HCT116 (cell line): Measurements from ENCODE around the gene PKP1. TPM values are rescaled to one million over a fixed set of nuclear protein-coding genes. Genes with fewer than 3 reads are reported as not detected.

ENCODE experiments used
- ATAC-seq: fragments of 200-7000 bp; cut with Tn5 transposase; 2 replicates; pipeline ENCODE4 v1.9.1; 2020; ENCODE audit warnings: mild to moderate bottlenecking, moderate library complexity
- BruUV-seq: library from RNA; stranded (reverse); fragments of 400-500 nt; replicated peaks from 2 replicates; lab custom pipeline; 2021; lab: Mats Ljungman, UMichigan
- CTCF ChIA-PET: fragments of 300-600 bp; sonication (Branson Sonifier 250); formaldehyde crosslinking; loops from one replicate; lab custom pipeline; 2021; ENCODE audit warnings: antibody characterized with exemption; lab: Charles Lee
- POLR2A ChIA-PET: fragments of 300-600, 350-600 bp; sonication (Branson Sonifier 250); formaldehyde crosslinking; loops from one replicate; lab custom pipeline; 2021; ENCODE audit warnings: antibody characterized with exemption; lab: Charles Lee
- RAD21 ChIA-PET, 2 experiments: fragments of 300-600 bp; sonication (Branson Sonifier 250); formaldehyde crosslinking; loops; one replicate each; lab custom pipeline; 2023; ENCODE audit warnings: low total read pairs in 2 of 2; ENCODE audit not compliant: uncharacterized antibody in 2 of 2, unreplicated experiment in 2 of 2, low non-redundant PET in 1 of 2; lab: Charles Lee
- DNase-seq: peaks from one replicate; pipeline ENCODE4 v3.0.0-alpha.2; 2010; ENCODE audit warnings: low read depth, low spot score
- H2AFZ ChIP-seq: fragments of 200-600 bp; shearing (Covaris generic), sonication (generic); 2 replicates; pipeline ENCODE4 v1.6.1; 2017; ENCODE audit warnings: low read depth, mixed run types, mixed read lengths, antibody characterized with exemption, low read length; ENCODE audit not compliant: poor library complexity, severe bottlenecking
- H3K27ac ChIP-seq: 2 replicates; pipeline ENCODE4 v1.5.1; 2012; ENCODE audit warnings: low read depth, low read length
- H3K27me3 ChIP-seq: fragments of 200-600 bp; sonication (generic); 2 replicates; pipeline ENCODE4 v1.6.1; 2016; ENCODE audit warnings: mixed run types, low read length, mixed read lengths; ENCODE audit not compliant: insufficient read depth
- H3K36me3 ChIP-seq, 2 experiments: fragments of 200-500 bp in 1 of 2; fragments of 200-600 bp in 1 of 2; sonication (Bioruptor generic) in 1 of 2; sonication (generic) in 1 of 2; 2 replicates each; pipeline versions ENCODE4 v1.5.1 to v1.6.1; 2014 to 2016; ENCODE audit warnings: low read length in 2 of 2, inconsistent platforms in 1 of 2, mixed read lengths in 1 of 2, mixed run types in 1 of 2; ENCODE audit not compliant: insufficient read depth in 2 of 2, control insufficient read depth in 1 of 2
- H3K4me1 ChIP-seq, 2 experiments: fragments of 200-600 bp in 1 of 2; sonication (generic) in 1 of 2; 2 replicates each; pipeline versions ENCODE4 v1.5.1 to v1.6.1; 2012 to 2017; ENCODE audit warnings: low read length in 2 of 2, inconsistent platforms in 1 of 2, mild to moderate bottlenecking in 1 of 2, mixed read lengths in 1 of 2, mixed run types in 1 of 2, moderate library complexity in 1 of 2; ENCODE audit not compliant: insufficient read depth in 2 of 2, control insufficient read depth in 1 of 2
- H3K4me2 ChIP-seq: fragments of 200-600 bp; sonication (generic); 2 replicates; pipeline ENCODE4 v1.6.1; 2017; ENCODE audit warnings: mixed run types, low read length, mixed read lengths
- H3K4me3 ChIP-seq, 2 experiments: fragments of 200-600 bp in 1 of 2; sonication (generic) in 1 of 2; replicated peaks in 1 of 2; 2 replicates each; pipeline ENCODE4 v1.5.1; 2011 to 2016; ENCODE audit warnings: low read length in 2 of 2, control low read depth in 1 of 2, low read depth in 1 of 2, mild to moderate bottlenecking in 1 of 2, mixed read lengths in 1 of 2, mixed run types in 1 of 2
- H3K79me2 ChIP-seq: fragments of 200-600 bp; sonication (generic); 2 replicates; pipeline ENCODE4 v1.6.1; 2017; ENCODE audit warnings: mild to moderate bottlenecking, mixed run types, low read length, moderate library complexity, mixed read lengths; ENCODE audit not compliant: insufficient read depth
- H3K9ac ChIP-seq: fragments of 200-600 bp; sonication (generic); 2 replicates; pipeline ENCODE4 v1.6.1; 2016; ENCODE audit warnings: low read length, mixed read lengths
- H3K9me2 ChIP-seq: fragments of 200-600 bp; sonication (generic), shearing (Covaris generic); 2 replicates; pipeline ENCODE4 v1.6.1; 2017; ENCODE audit warnings: mixed run types, mild to moderate bottlenecking, moderate library complexity; ENCODE audit not compliant: insufficient read depth
- H3K9me3 ChIP-seq, 2 experiments: fragments of 200-500 bp in 1 of 2; fragments of 200-600 bp in 1 of 2; sonication (Bioruptor generic) in 1 of 2; sonication (generic) in 1 of 2; 2 replicates each; pipeline ENCODE4 v1.6.1; 2014 to 2017; ENCODE audit warnings: low read length in 2 of 2, mixed read lengths in 2 of 2, inconsistent platforms in 1 of 2, low read depth in 1 of 2, mild to moderate bottlenecking in 1 of 2, mixed run types in 1 of 2, moderate library complexity in 1 of 2; ENCODE audit not compliant: control insufficient read depth in 1 of 2, insufficient read depth in 1 of 2
- H4K20me1 ChIP-seq: fragments of 200-600 bp; sonication (generic), shearing (Covaris generic); 2 replicates; pipeline ENCODE4 v1.6.1; 2017; ENCODE audit warnings: mixed run types, mild to moderate bottlenecking, moderate library complexity; ENCODE audit not compliant: insufficient read depth
- ATF3 ChIP-seq: IDR thresholded peaks from 2 replicates; pipeline ENCODE4 v1.6.1; 2012
- CEBPB ChIP-seq: IDR thresholded peaks from 2 replicates; pipeline ENCODE4 v1.6.1; 2012; ENCODE audit warnings: low read depth
- EGR1 ChIP-seq: IDR thresholded peaks from 2 replicates; pipeline ENCODE4 v1.6.1; 2012; ENCODE audit warnings: low read depth
- ELF1 ChIP-seq: IDR thresholded peaks from 2 replicates; pipeline ENCODE4 v1.6.1; 2012; ENCODE audit warnings: low read depth, borderline replicate concordance
- EZH2phosphoT487 ChIP-seq: fragments of 200-600 bp; IDR thresholded peaks from 2 replicates; pipeline ENCODE4 v1.6.1; 2018; ENCODE audit warnings: antibody characterized with exemption, borderline replicate concordance
- POLR2A ChIP-seq: IDR thresholded peaks from 2 replicates; pipeline ENCODE4 v1.7.0; 2011; ENCODE audit warnings: borderline replicate concordance; ENCODE audit not compliant: insufficient read depth, insufficient read length; ENCODE audit errors: extremely low read depth
- POLR2AphosphoS5 ChIP-seq: IDR thresholded peaks from 2 replicates; pipeline ENCODE4 v1.6.1; 2011; ENCODE audit warnings: mild to moderate bottlenecking, low read depth, low read length, moderate library complexity
- REST ChIP-seq: IDR thresholded peaks from 2 replicates; pipeline ENCODE4 v1.6.1; 2012; ENCODE audit warnings: low read depth
- SP1 ChIP-seq: IDR thresholded peaks from 2 replicates; pipeline ENCODE4 v1.6.1; 2012; ENCODE audit warnings: low read depth
- SRF ChIP-seq: IDR thresholded peaks from 2 replicates; pipeline ENCODE4 v1.6.1; 2012; ENCODE audit warnings: low read depth
- ZFX ChIP-seq: fragments of 450-650 bp; IDR thresholded peaks from 2 replicates; pipeline ENCODE4 v1.6.1; 2017
- ZNF274 ChIP-seq: fragments of 200-500 bp; sonication (Bioruptor generic); IDR thresholded peaks from 2 replicates; pipeline ENCODE4 v1.6.1; 2014; ENCODE audit warnings: mild to moderate bottlenecking, low read depth, low read length, inconsistent platforms
- intact Hi-C: fragments of 100-400 bp; cut with micrococcal nuclease; formaldehyde crosslinking; loops from 2 replicates; pipeline ENCODE4 v1.10.0; 2022
- total RNA-seq: library from RNA; stranded (reverse); gene quantifications from one replicate; pipeline ENCODE4 v1.2.1, GENCODE V29; 2021; ENCODE audit not compliant: unreplicated experiment
- TF ChIP-seq, protein P1 (sequence below): IDR thresholded peaks from 2 replicates; pipeline ENCODE4 v1.6.1; 2011; ENCODE audit warnings: mild to moderate bottlenecking, low read length, moderate library complexity; ENCODE audit not compliant: insufficient replicate concordance; ENCODE audit errors: extremely low read depth

The PKP1 gene
- total RNA-seq, 1 experiment from 2014 or later: 0.07 TPM

GRCh38 chr1:201379733-201380242, 96.5 kb downstream of the PKP1 start:
- POLR2A ChIA-PET: no interaction called here
- Histone ChIP-seq H3K4me2 (no peak overlapping the region), H3K9me3 (no peaks in the 10 kb centered on the region), H3K36me3 (peaks cover 0 to 18% of the 10 kb centered on the region in 2 experiments; a peak in 2 of 4 replicates), H3K79me2 (no peaks in the 10 kb centered on the region), H3K27me3 (no peaks in the 10 kb centered on the region; the same call in 1 of the 2 replicates), H4K20me1 (no peaks in the 10 kb centered on the region; the same call in 1 of the 2 replicates), H3K9me2 (no peaks in the 10 kb centered on the region), H3K27ac (no peak overlapping the region), H3K9ac (no peak overlapping the region), H2AFZ (no peak overlapping the region), H3K4me1 (peaks cover 5 to 25% of the 10 kb centered on the region in 2 experiments; a peak in 3 of 4 replicates), H3K4me3 (no peak overlapping the region)
- TF ChIP-seq ZFX (no peak), POLR2A (no peak), POLR2AphosphoS5 (peak; percentile 13; the same call in 1 of the 2 replicates), ATF3 (no peak)
- TF ChIP-seq, protein P1, sequence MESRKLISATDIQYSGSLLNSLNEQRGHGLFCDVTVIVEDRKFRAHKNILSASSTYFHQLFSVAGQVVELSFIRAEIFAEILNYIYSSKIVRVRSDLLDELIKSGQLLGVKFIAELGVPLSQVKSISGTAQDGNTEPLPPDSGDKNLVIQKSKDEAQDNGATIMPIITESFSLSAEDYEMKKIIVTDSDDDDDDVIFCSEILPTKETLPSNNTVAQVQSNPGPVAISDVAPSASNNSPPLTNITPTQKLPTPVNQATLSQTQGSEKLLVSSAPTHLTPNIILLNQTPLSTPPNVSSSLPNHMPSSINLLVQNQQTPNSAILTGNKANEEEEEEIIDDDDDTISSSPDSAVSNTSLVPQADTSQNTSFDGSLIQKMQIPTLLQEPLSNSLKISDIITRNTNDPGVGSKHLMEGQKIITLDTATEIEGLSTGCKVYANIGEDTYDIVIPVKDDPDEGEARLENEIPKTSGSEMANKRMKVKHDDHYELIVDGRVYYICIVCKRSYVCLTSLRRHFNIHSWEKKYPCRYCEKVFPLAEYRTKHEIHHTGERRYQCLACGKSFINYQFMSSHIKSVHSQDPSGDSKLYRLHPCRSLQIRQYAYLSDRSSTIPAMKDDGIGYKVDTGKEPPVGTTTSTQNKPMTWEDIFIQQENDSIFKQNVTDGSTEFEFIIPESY: no peak
- BruUV-seq: no TSS peak
- no peak for DNase-seq
- intact Hi-C loops: no loop called here
- RAD21 ChIA-PET: no interaction called here
- ATAC-seq: no peak
- CTCF ChIA-PET: no interaction called here

DNA sequence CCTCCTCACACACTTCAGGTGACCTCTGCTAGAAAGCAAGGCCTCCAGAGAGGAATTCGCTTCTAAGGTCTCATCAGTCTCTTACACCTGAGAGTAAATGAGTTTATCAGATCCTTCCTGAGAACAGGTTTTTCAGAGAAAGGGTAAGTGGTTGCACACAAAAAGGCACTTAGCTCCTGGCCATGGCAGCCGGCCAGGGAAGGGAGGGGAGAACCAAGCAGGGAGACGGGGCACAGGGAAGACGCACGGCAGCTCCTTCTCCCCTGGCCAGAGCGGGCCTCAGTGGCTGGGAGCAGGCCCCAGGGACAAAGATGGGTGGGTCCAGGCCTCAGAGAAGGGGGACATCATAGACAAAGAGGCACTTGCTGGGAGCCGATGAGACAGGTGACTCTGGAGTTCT, 97.8 kb downstream of the PKP1 start:
- Histone ChIP-seq H3K79me2 (no peaks in the 10 kb centered on the region), H4K20me1 (no peaks in the 10 kb centered on the region; the same call in 1 of the 2 replicates), H3K4me1 (peaks cover 5 to 13% of the 10 kb centered on the region in 2 experiments; a peak in 3 of 4 replicates), H3K27ac (no peak overlapping the region), H3K27me3 (no peaks in the 10 kb centered on the region), H3K9me2 (no peaks in the 10 kb centered on the region), H3K36me3 (peaks cover 2 to 31% of the 10 kb centered on the region in 2 experiments; a peak in 2 of 4 replicates), H3K9ac (no peak overlapping the region), H3K4me3 (no peak overlapping the region), H2AFZ (no peak overlapping the region), H3K4me2 (no peak overlapping the region), H3K9me3 (no peaks in the 10 kb centered on the region)
- ATAC-seq: no peak
- DNase-seq: no peak
- no TSS peak for BruUV-seq
- RAD21 ChIA-PET: no interaction called here
- POLR2A ChIA-PET: no interaction called here
- intact Hi-C loops: no loop called here
- CTCF ChIA-PET: no interaction called here
- no peak for TF ChIP-seq SRF
- TF ChIP-seq EZH2phosphoT487: no peak
- no peak for TF ChIP-seq POLR2A
- no peak for TF ChIP-seq ZNF274
- no peak for TF ChIP-seq ZFX
- TF ChIP-seq SP1: no peak
- TF ChIP-seq REST: no peak
- no peak for TF ChIP-seq CEBPB
- no peak for TF ChIP-seq EGR1
- no peak for TF ChIP-seq ELF1
